HepG2 (cell line): ENCODE data around the gene CHN2. TPM values are rescaled to one million over a fixed set of nuclear protein-coding genes. Genes with fewer than 3 reads are reported as not detected.

Experiments
- AKAP8 ChIP-seq: sonication (generic); formaldehyde crosslinking; IDR thresholded peaks from 2 replicates; pipeline ENCODE4 v1.5.1; 2020; ENCODE audit warnings: mild to moderate bottlenecking, missing genetic modification reagents
- ARID5B ChIP-seq: IDR thresholded peaks from 2 replicates; pipeline ENCODE4 v1.4.0; 2020; ENCODE audit warnings: mild to moderate bottlenecking, missing genetic modification reagents
- BRD4 ChIP-seq: sonication (generic); formaldehyde crosslinking; IDR thresholded peaks from 2 replicates; pipeline ENCODE4 v1.4.0; 2020; ENCODE audit warnings: missing genetic modification reagents
- CREM ChIP-seq, 2 experiments: sonication (generic) in 1 of 2; formaldehyde crosslinking in 1 of 2; IDR thresholded peaks; 2 replicates each; pipeline versions ENCODE4 v1.4.0 to v1.6.1; 2016 to 2020; ENCODE audit warnings: antibody characterized with exemption in 1 of 2, mild to moderate bottlenecking in 1 of 2, missing genetic modification reagents in 1 of 2
- FOXO4 ChIP-seq: sonication (generic); formaldehyde crosslinking; conservative IDR thresholded peaks from 2 replicates; pipeline ENCODE4 v1.8.1; 2023; ENCODE audit warnings: missing genetic modification reagents
- HNRNPH1 ChIP-seq: fragments of 200-400 bp; formaldehyde crosslinking; optimal IDR thresholded peaks from 2 replicates; pipeline ENCODE3; 2017; ENCODE audit warnings: mild to moderate bottlenecking, low read depth, low read length
- HNRNPLL ChIP-seq: fragments of 200-400 bp; formaldehyde crosslinking; IDR thresholded peaks from 2 replicates; pipeline ENCODE4 v1.6.1; 2017; ENCODE audit warnings: mild to moderate bottlenecking, low read depth, low read length; ENCODE audit not compliant: poor library complexity, severe bottlenecking
- PHF5A ChIP-seq: IDR thresholded peaks from one replicate; pipeline ENCODE4 v1.6.1; 2018; ENCODE audit warnings: low read depth, missing genetic modification reagents; ENCODE audit not compliant: unreplicated experiment
- RXRA ChIP-seq: sonication (generic); formaldehyde crosslinking; IDR thresholded peaks from 2 replicates; pipeline ENCODE4 v1.5.1; 2020; ENCODE audit warnings: missing genetic modification reagents
- SMARCC2 ChIP-seq: fragments of 450-650 bp; IDR thresholded peaks from 2 replicates; pipeline ENCODE4 v1.6.1; 2017; ENCODE audit warnings: antibody characterized with exemption, mild to moderate bottlenecking
- TBL1XR1 ChIP-seq: fragments of 150-350 bp; IDR thresholded peaks from 2 replicates; pipeline ENCODE4 v1.6.1; 2014; ENCODE audit warnings: borderline replicate concordance, low read length; ENCODE audit not compliant: partially characterized antibody
- TFE3 ChIP-seq: IDR thresholded peaks from 2 replicates; pipeline ENCODE4 v1.6.1; 2016
- XBP1 ChIP-seq: sonication (generic); formaldehyde crosslinking; IDR thresholded peaks from 2 replicates; pipeline ENCODE4 v1.5.0; 2020; ENCODE audit warnings: missing genetic modification reagents
- YY1 ChIP-seq: IDR thresholded peaks from 2 replicates; pipeline ENCODE4 v1.6.1; 2011; ENCODE audit warnings: low read length, low read depth, moderate library complexity, mild to moderate bottlenecking; ENCODE audit not compliant: insufficient read depth, insufficient replicate concordance
- ZBTB20 ChIP-seq: sonication (generic); formaldehyde crosslinking; IDR thresholded peaks from 2 replicates; pipeline ENCODE4 v1.8.1; 2023; ENCODE audit warnings: missing genetic modification reagents, low read depth, mild to moderate bottlenecking, borderline replicate concordance
- ZC3H4 ChIP-seq: sonication (generic); formaldehyde crosslinking; IDR thresholded peaks from 2 replicates; pipeline ENCODE4 v1.4.0; 2020; ENCODE audit warnings: missing genetic modification reagents, borderline replicate concordance
- ZFP82 ChIP-seq: sonication (generic); formaldehyde crosslinking; IDR thresholded peaks from 2 replicates; pipeline ENCODE4 v1.5.1; 2020; ENCODE audit warnings: mild to moderate bottlenecking, missing genetic modification reagents, borderline replicate concordance
- ZNF326 ChIP-seq: sonication (generic); formaldehyde crosslinking; IDR thresholded peaks from 2 replicates; pipeline ENCODE4 v1.4.0; 2020; ENCODE audit warnings: missing genetic modification reagents, borderline replicate concordance
- ZNF496 ChIP-seq: sonication (generic); formaldehyde crosslinking; IDR thresholded peaks from 2 replicates; pipeline ENCODE4 v1.8.1; 2023; ENCODE audit warnings: mild to moderate bottlenecking, moderate library complexity, missing genetic modification reagents; ENCODE audit not compliant: insufficient replicate concordance
- ZNF547 ChIP-seq: sonication (generic); formaldehyde crosslinking; IDR thresholded peaks from 2 replicates; pipeline ENCODE4 v1.5.1; 2020; ENCODE audit warnings: mild to moderate bottlenecking, missing genetic modification reagents
- ZNF589 ChIP-seq: sonication (generic); formaldehyde crosslinking; conservative IDR thresholded peaks from 2 replicates; pipeline ENCODE4 v1.8.0; 2022; ENCODE audit warnings: mild to moderate bottlenecking, moderate library complexity, missing genetic modification reagents
- ZNF605 ChIP-seq: sonication (generic); formaldehyde crosslinking; IDR thresholded peaks from 2 replicates; pipeline ENCODE4 v1.8.0; 2022; ENCODE audit warnings: mild to moderate bottlenecking, missing genetic modification reagents
- ZNF703 ChIP-seq: sonication (generic); formaldehyde crosslinking; IDR thresholded peaks from 2 replicates; pipeline ENCODE4 v1.5.1; 2020; ENCODE audit warnings: missing genetic modification reagents, mild to moderate bottlenecking, moderate library complexity, borderline replicate concordance
- polyA plus RNA-seq, 8 experiments: library from polyadenylated mRNA; depleted of rRNA in 3 of 8; stranded (reverse) in 7 of 8; unstranded in 1 of 8; fragments of >200 nt; fragmentation: Illumina TruSeq in 4 of 8; extraction: Trizol in 4 of 8; gene quantifications; 2 replicates each; pipeline versions ENCODE4 v1.2.1 to v1.2.3, GENCODE V29; 2011 to 2016; ENCODE audit warnings: low read depth in 4 of 8, missing spikeins in 1 of 8, mixed read lengths in 1 of 8; ENCODE audit not compliant: insufficient read depth in 1 of 8
- total RNA-seq, 5 experiments: library from RNA; depleted of rRNA; stranded (reverse); fragments of >200 nt; fragmentation: Illumina TruSeq; extraction: Trizol; gene quantifications; 2 replicates each; pipeline ENCODE4 v1.2.3, GENCODE V29; 2016; ENCODE audit warnings: low read depth in 1 of 5
- TF ChIP-seq, protein P1 (sequence below): sonication (generic); formaldehyde crosslinking; IDR thresholded peaks from 2 replicates; pipeline ENCODE4 v1.8.1; 2023; ENCODE audit warnings: mild to moderate bottlenecking, missing genetic modification reagents

CHN2 gene
- total and polyA plus RNA-seq, 2 of the 13 experiments (the other 11 are each of a cell fraction or from before 2014, with no cell fraction given), result 23.5 to 30.5 TPM

- no peak for TF ChIP-seq HNRNPH1
- TF ChIP-seq ZNF703, result no peak
- TF ChIP-seq ZBTB20 (CRISPR knock-in tag), result no peak
- no peak for TF ChIP-seq SMARCC2
- peak; percentile 50; the same call in 1 of the 2 replicates for TF ChIP-seq CREM (IDR thresholded peaks at IDR 0.05)
- no peak for TF ChIP-seq CREM (CRISPR knock-in tag; IDR thresholded peaks at IDR 0.05)
- TF ChIP-seq ZC3H4 (CRISPR knock-in tag), result no peak
- TF ChIP-seq ARID5B (CRISPR knock-in tag), result peak; percentile 81
- no peak for TF ChIP-seq ZNF547
- no peak for TF ChIP-seq ZNF605 (CRISPR knock-in tag)
- no peak for TF ChIP-seq TBL1XR1
- TF ChIP-seq TFE3 (CRISPR knock-in tag), result 0 out of 2 replicates have a peak, but pooled peaks have one; percentile 38
- TF ChIP-seq BRD4 (CRISPR knock-in tag), result no peak
- no peak for TF ChIP-seq ZFP82
- TF ChIP-seq ZNF326 (CRISPR knock-in tag), result no peak
- no peak for TF ChIP-seq ZNF496 (CRISPR knock-in tag)
- TF ChIP-seq ZNF589 (CRISPR knock-in tag), result no peak
- no peak for TF ChIP-seq XBP1 (CRISPR knock-in tag)
- TF ChIP-seq HNRNPLL, result no peak
- no peak for TF ChIP-seq YY1
- no peak for TF ChIP-seq FOXO4 (CRISPR knock-in tag)
- TF ChIP-seq RXRA, result peak; percentile 87
- TF ChIP-seq PHF5A, result peak; percentile 26
- TF ChIP-seq, protein P1, sequence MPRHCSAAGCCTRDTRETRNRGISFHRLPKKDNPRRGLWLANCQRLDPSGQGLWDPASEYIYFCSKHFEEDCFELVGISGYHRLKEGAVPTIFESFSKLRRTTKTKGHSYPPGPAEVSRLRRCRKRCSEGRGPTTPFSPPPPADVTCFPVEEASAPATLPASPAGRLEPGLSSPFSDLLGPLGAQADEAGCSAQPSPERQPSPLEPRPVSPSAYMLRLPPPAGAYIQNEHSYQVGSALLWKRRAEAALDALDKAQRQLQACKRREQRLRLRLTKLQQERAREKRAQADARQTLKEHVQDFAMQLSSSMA (CRISPR knock-in tag), result no peak
- TF ChIP-seq AKAP8 (CRISPR knock-in tag), result no peak
Observed at GRCh38 chr7:29405891-29406290, 211.3 kb downstream of the CHN2 start (continued).
